HG03175 (cell line): ENCODE results near the gene KCNK10.
A peak's percentile ranks its signal among the peaks of the same experiment; 100 is the strongest.

ENCODE experiments used
- ATAC-seq: cut with Tn5 transposase; IDR thresholded peaks from one replicate; pipeline ENCODE4 v1.9.1; 2021; ENCODE audit warnings: mild to moderate bottlenecking, moderate library complexity; ENCODE audit not compliant: unreplicated experiment

Gene KCNK10

GRCh38 chr14:88323086-88323522 lies at the start of gene KCNK10:
KCNK10 (minus strand) TSS chr14:88323269; CDS start chr14:88322798, 471 bp downstream.
- ATAC-seq: peak; percentile 30

GRCh38 chr14:88369496-88369895 lies 46.4 kb upstream of the KCNK10 start:
- no peak for ATAC-seq

GRCh38 chr14:88364710-88365413 lies 41.8 kb upstream of the KCNK10 start:
- no peak for ATAC-seq

GRCh38 chr14:88363644-88364043 lies 40.6 kb upstream of the KCNK10 start:
- no peak for ATAC-seq

- no peak for ATAC-seq
Measured at GRCh38 chr14:88359500-88359899, 36.4 kb upstream of the KCNK10 start.

GRCh38 chr14:88354358-88354757 lies 31.3 kb upstream of the KCNK10 start:
- ATAC-seq: no peak

- ATAC-seq: no peak
Measured at GRCh38 chr14:88352698-88353097, 29.6 kb upstream of the KCNK10 start.

- no peak for ATAC-seq
Measured at GRCh38 chr14:88351966-88352691, 29.1 kb upstream of the KCNK10 start.

GRCh38 chr14:88348546-88348945 lies 25.5 kb upstream of the KCNK10 start:
- ATAC-seq: no peak

GRCh38 chr14:88346048-88346639 lies 23.1 kb upstream of the KCNK10 start:
- no peak for ATAC-seq

GRCh38 chr14:88342980-88343379 lies 19.9 kb upstream of the KCNK10 start:
- no peak for ATAC-seq

- no peak for ATAC-seq
Measured at GRCh38 chr14:88340357-88340756, 17.3 kb upstream of the KCNK10 start.

- ATAC-seq: no peak
Measured at GRCh38 chr14:88333036-88333435, 10.0 kb upstream of the KCNK10 start.

GRCh38 chr14:88327497-88327896 lies 4.4 kb upstream of the KCNK10 start:
- no peak for ATAC-seq

GRCh38 chr14:88326352-88327103 lies 3.5 kb upstream of the KCNK10 start:
- ATAC-seq: no peak

- no peak for ATAC-seq
Measured at GRCh38 chr14:88325883-88326282, 2.8 kb upstream of the KCNK10 start.

GRCh38 chr14:88324930-88325329 lies 1.9 kb upstream of the KCNK10 start:
- ATAC-seq: no peak

GRCh38 chr14:88324491-88324890 lies 1.4 kb upstream of the KCNK10 start:
- ATAC-seq: no peak

GRCh38 chr14:88323523-88324199 lies 592 bp upstream of the KCNK10 start:
- ATAC-seq: peak; percentile 90

- no peak for ATAC-seq
Measured at GRCh38 chr14:88322504-88323085, 474 bp downstream of the KCNK10 start.
